CD4-positive, CD25-positive, alpha-beta regulatory T cell (primary cell): ENCODE results near the gene OLA1. TPM values are rescaled to one million over a fixed set of nuclear protein-coding genes. Genes with fewer than 3 reads are reported as not detected.

Source experiments
- ATAC-seq, 2 donors: fragments of 150-1000 bp; cut with Tn5 transposase; one replicate each; pipeline ENCODE4 v1.10.0; 2021; ENCODE audit warnings: low read depth in 2 of 2, moderate number of reproducible peaks in 2 of 2, moderate library complexity in 1 of 2
- DNase-seq, 3 donors: peaks; one replicate each; pipeline versions ENCODE4 v3.0.0 to v3.0.0-alpha.2; 2012 to 2022; ENCODE audit warnings: mixed read lengths in 1 of 3
- H3K27ac ChIP-seq: one replicate; pipeline ENCODE4 v1.7.0; 2013; ENCODE audit warnings: mild to moderate bottlenecking, low read length; ENCODE audit not compliant: insufficient read depth, poor library complexity, severe bottlenecking
- H3K27me3 ChIP-seq: one replicate; pipeline ENCODE4 v1.7.0; 2013; ENCODE audit warnings: low read length; ENCODE audit not compliant: control insufficient read depth, insufficient read depth
- H3K36me3 ChIP-seq: one replicate; pipeline ENCODE4 v1.7.0; 2013; ENCODE audit warnings: mild to moderate bottlenecking, low read length, moderate library complexity; ENCODE audit not compliant: control insufficient read depth, insufficient read depth
- H3K4me1 ChIP-seq: 2 replicates; pipeline ENCODE4 v1.7.0; 2013; ENCODE audit warnings: mild to moderate bottlenecking, low read length; ENCODE audit not compliant: insufficient read depth, control insufficient read depth, poor library complexity, severe bottlenecking
- H3K4me3 ChIP-seq: one replicate; pipeline ENCODE4 v1.7.0; 2013; ENCODE audit warnings: low read depth, mild to moderate bottlenecking, low read length, moderate library complexity
- H3K9me3 ChIP-seq, 2 experiments: 1 replicate in 1 of 2; 2 replicates in 1 of 2; pipeline ENCODE4 v1.7.0; 2013; ENCODE audit warnings: low read length in 2 of 2, mild to moderate bottlenecking in 1 of 2, moderate library complexity in 1 of 2; ENCODE audit not compliant: control insufficient read depth in 2 of 2
- H3K27ac Mint-ChIP-seq, 3 donors: one replicate each; pipeline ENCODE4 v1.8.0; 2020 to 2022; ENCODE audit warnings: mild to moderate bottlenecking in 3 of 3, mixed read lengths in 3 of 3, moderate library complexity in 2 of 3
- H3K27me3 Mint-ChIP-seq: one replicate; pipeline ENCODE4 v1.8.0; 2022; ENCODE audit warnings: mild to moderate bottlenecking, mixed read lengths
- H3K36me3 Mint-ChIP-seq: one replicate; pipeline ENCODE4 v1.8.0; 2020; ENCODE audit warnings: mixed read lengths
- H3K4me1 Mint-ChIP-seq, 4 donors: one replicate each; pipeline ENCODE4 v1.8.0; 2020 to 2022; ENCODE audit warnings: mixed read lengths in 4 of 4, mild to moderate bottlenecking in 1 of 4
- H3K4me3 Mint-ChIP-seq, 4 donors: one replicate each; pipeline ENCODE4 v1.8.0; 2020 to 2022; ENCODE audit warnings: mild to moderate bottlenecking in 4 of 4, mixed read lengths in 4 of 4, moderate library complexity in 3 of 4
- H3K9me3 Mint-ChIP-seq, 7 donors: one replicate each; pipeline ENCODE4 v1.8.0; 2020 to 2022; ENCODE audit warnings: mixed read lengths in 7 of 7, mild to moderate bottlenecking in 3 of 7, moderate library complexity in 2 of 7
- polyA plus RNA-seq, 4 donors: library from polyadenylated mRNA; unstranded; fragments of 300-500 nt; fragmentation: Illumina TruSeq; gene quantifications; one replicate each; pipeline ENCODE4 v1.2.3, GENCODE V29; 2021
- total RNA-seq: library from RNA; stranded (reverse); gene quantifications from one replicate; pipeline ENCODE4 v1.2.3, GENCODE V29; 2022

OLA1 gene
- total and polyA plus RNA-seq, 5 donors from 2014 or later = 36.9 to 77.4 (median 59.9) TPM

DNA sequence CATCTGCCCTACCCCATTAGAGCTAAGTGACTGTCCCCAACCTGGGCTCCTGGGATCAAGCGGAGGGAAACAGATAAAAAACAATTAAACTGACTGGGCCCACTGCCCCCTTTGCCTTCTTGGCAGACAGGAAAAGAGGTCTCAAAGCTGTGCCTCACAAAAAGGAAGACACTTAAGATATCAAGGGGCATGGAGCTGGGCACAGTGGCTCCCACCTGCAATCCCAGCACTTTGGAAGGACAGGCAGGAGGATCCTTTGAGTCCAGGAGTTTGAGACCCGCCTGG is 208.0 kb downstream of the OLA1 start:
- DNase-seq (no peak), ATAC-seq (no peak)
- Histone ChIP-seq H3K27me3 (no peaks in the 10 kb centered on the region), H3K4me1 (peaks cover 17% of the 10 kb centered on the region), H3K9me3 (no peaks in the 10 kb centered on the region), H3K4me3 (no peak overlapping the region), H3K36me3 (no peaks in the 10 kb centered on the region), H3K27ac (no peak overlapping the region)
- Mint-ChIP-seq H3K9me3 (no peaks in the 10 kb centered on the region), H3K36me3 (no peaks in the 10 kb centered on the region), H3K4me3 (peak overlapping the region in 1 of 4 donors; percentile 78), H3K27ac (peak overlapping the region in 2 of 3 donors; percentile 91 to 95), H3K27me3 (peaks cover 11% of the 10 kb centered on the region), H3K4me1 (peaks cover 7 to 20% (median 11%) of the 10 kb centered on the region in 4 donors)

DNA sequence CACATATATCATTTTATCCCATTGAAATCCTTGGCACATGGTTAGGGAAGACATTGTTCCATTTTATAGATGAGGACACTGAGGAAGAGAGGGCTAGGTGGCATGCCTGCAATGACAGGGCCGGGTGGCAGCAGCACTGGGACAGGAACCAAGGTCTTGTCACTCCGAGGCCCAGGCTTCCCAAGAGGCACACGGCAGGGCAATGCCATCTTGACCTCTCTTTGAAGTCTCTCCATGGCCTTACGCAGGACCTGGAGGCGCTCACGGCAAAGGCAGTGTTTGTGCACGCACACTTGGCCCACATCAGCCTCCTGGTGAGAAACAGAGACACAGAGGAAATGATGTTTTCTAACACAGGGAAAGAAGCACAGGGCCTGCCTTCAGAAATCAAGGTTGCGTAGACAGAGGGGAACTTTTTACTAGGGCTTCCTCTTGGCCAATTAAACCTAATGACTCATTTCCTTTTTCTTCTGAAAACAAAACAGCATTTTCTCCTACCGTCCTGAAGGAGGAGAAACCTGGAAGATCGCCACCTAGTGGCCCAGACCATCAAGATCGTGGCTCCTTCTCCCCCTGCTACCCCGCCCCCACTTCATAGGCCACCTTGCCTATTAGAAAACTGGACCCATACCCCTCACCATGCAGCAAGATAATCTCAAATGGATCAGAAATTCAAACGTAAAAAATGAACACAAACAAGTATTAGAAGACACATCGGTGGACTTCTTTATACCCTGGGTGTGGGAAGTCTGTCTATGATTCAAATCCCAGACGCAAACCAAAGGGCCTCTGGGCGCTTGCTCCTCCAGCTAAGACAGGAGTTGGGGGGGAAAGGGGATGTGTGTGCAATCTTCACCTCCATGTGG is 208.5 kb downstream of the OLA1 start:
- Histone ChIP-seq H3K27ac (peak overlapping the region; percentile 77), H3K36me3 (no peaks in the 10 kb centered on the region), H3K9me3 (no peaks in the 10 kb centered on the region), H3K4me3 (peak overlapping the region; percentile 62), H3K27me3 (peaks cover 2% of the 10 kb centered on the region), H3K4me1 (peaks cover 17% of the 10 kb centered on the region)
- DNase-seq (peak; percentile 55 to 93 (median 74)), ATAC-seq (peak; percentile 93 to 96)
- peaks cover 8% of the 10 kb centered on the region for H3K27me3 Mint-ChIP-seq
- H3K27ac Mint-ChIP-seq = peak overlapping the region; percentile 91 to 96 (median 95)
- peaks cover 0 to under 1% (median 0%) of the 10 kb centered on the region in 7 donors for H3K9me3 Mint-ChIP-seq
- H3K4me1 Mint-ChIP-seq = peaks cover 7 to 20% (median 11%) of the 10 kb centered on the region in 4 donors
- H3K4me3 Mint-ChIP-seq = peak overlapping the region in 3 of 4 donors; percentile 1 to 82 (median 78)
- H3K36me3 Mint-ChIP-seq = no peaks in the 10 kb centered on the region

DNA sequence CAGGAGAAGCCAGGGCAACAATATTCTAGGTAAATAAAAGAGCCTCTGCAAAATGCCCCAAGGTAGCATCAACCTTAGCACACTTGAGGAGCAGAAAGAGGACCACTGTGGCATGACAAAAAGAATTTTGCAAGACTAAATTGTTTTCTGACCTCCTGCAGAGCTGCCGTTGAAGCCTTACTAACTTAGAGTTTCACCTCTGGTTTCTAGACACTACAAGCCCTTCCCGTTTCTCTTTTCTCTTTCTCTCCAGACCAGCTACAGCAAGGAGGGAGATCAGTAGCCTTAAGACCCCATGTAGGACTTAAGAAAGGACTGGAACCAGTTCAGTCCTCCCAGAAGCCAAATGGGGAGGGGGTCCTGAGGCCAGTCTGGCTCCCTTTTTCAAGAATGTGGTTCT is 209.9 kb downstream of the OLA1 start:
- H3K9me3 Mint-ChIP-seq = peaks cover 0 to 1% (median 0%) of the 10 kb centered on the region in 7 donors
- H3K4me1 Mint-ChIP-seq = peaks cover 7 to 18% (median 11%) of the 10 kb centered on the region in 4 donors
- ATAC-seq (no peak), DNase-seq (no peak)
- no peak overlapping the region for H3K4me3 ChIP-seq
- H3K36me3 ChIP-seq = no peaks in the 10 kb centered on the region
- H3K27ac Mint-ChIP-seq = peak overlapping the region; percentile 35 to 95 (median 91)
- H3K4me1 ChIP-seq = peaks cover 12% of the 10 kb centered on the region
- no peaks in the 10 kb centered on the region for H3K36me3 Mint-ChIP-seq
- no peaks in the 10 kb centered on the region for H3K9me3 ChIP-seq
- peak overlapping the region in 1 of 4 donors; percentile 22 for H3K4me3 Mint-ChIP-seq
- no peak overlapping the region for H3K27ac ChIP-seq
- H3K27me3 ChIP-seq = peaks cover 4% of the 10 kb centered on the region
- H3K27me3 Mint-ChIP-seq = peaks cover 6% of the 10 kb centered on the region

DNA sequence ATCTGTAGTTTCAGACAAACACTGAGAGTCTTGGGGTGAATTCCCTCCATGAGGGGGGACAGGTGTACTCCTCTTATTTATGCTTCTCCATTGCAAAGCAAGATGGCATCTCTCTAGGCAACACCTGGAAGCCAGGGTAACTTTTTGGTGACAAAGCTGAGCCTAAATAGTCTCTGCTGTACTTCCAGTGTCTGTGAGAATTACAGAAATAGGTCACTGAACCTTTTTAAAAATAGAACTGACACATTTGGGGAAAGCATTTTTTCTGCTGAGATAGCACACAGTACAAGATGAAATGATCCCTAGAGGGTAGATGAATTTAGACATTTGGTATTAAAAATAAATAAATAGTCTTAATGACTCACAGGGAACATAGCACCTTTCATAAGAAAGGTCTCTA is 211.5 kb downstream of the OLA1 start:
- H3K4me3 Mint-ChIP-seq = no peak overlapping the region
- Histone ChIP-seq H3K4me3 (no peak overlapping the region), H3K27ac (no peak overlapping the region), H3K36me3 (no peaks in the 10 kb centered on the region), H3K4me1 (peaks cover 12% of the 10 kb centered on the region), H3K9me3 (no peaks in the 10 kb centered on the region), H3K27me3 (peaks cover 4% of the 10 kb centered on the region)
- peaks cover 6% of the 10 kb centered on the region for H3K27me3 Mint-ChIP-seq
- H3K27ac Mint-ChIP-seq = no peak overlapping the region
- H3K4me1 Mint-ChIP-seq = peaks cover 7 to 18% (median 11%) of the 10 kb centered on the region in 4 donors
- H3K9me3 Mint-ChIP-seq = peaks cover 0 to 1% (median 0%) of the 10 kb centered on the region in 7 donors
- no peak for DNase-seq
- ATAC-seq = no peak
- no peaks in the 10 kb centered on the region for H3K36me3 Mint-ChIP-seq

DNA sequence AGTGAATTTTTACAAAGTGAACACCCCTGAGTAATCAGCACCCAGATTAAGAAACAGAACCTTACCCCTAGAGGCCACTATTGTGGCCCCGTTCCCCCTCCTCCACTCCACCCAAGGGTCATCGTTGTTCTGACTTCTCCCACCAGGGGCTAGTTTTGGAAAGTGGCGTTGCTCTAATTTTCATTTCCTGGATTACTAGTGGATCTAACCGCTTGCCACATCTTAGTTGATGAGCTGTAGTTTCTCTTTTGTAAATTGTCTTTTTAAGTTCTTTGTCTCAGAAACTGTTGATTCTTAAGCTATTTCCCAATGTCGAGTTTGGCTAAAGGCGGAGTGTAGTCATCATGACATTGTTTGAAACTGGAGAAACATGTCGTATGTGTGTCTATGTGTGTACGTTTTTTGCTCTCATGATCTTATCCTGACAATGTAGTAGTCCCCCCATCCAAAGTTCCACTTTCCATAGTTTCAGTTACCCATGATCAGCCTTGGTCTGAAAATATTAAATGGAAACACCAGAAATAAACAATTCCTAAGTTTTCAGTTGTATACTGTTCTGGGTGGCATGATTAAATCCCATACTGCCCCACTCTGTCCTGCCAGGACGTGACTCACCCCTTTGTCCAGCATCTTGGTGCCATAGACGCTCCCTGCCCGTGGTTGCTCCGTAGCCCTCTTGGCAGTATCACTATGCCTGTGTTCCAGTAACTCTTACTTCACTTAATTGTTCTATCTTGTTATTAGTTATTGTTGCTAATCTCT is 212.2 kb downstream of the OLA1 start:
- Histone ChIP-seq H3K4me3 (no peak overlapping the region), H3K27me3 (peaks cover 4% of the 10 kb centered on the region), H3K27ac (no peak overlapping the region), H3K4me1 (peaks cover 12% of the 10 kb centered on the region), H3K36me3 (no peaks in the 10 kb centered on the region), H3K9me3 (no peaks in the 10 kb centered on the region)
- Mint-ChIP-seq H3K27ac (no peak overlapping the region), H3K4me1 (peaks cover 7 to 18% (median 11%) of the 10 kb centered on the region in 4 donors), H3K36me3 (no peaks in the 10 kb centered on the region), H3K27me3 (peaks cover 6% of the 10 kb centered on the region), H3K4me3 (no peak overlapping the region), H3K9me3 (peaks cover 0 to 1% (median 0%) of the 10 kb centered on the region in 7 donors)
- no peak for DNase-seq
- ATAC-seq = no peak

DNA sequence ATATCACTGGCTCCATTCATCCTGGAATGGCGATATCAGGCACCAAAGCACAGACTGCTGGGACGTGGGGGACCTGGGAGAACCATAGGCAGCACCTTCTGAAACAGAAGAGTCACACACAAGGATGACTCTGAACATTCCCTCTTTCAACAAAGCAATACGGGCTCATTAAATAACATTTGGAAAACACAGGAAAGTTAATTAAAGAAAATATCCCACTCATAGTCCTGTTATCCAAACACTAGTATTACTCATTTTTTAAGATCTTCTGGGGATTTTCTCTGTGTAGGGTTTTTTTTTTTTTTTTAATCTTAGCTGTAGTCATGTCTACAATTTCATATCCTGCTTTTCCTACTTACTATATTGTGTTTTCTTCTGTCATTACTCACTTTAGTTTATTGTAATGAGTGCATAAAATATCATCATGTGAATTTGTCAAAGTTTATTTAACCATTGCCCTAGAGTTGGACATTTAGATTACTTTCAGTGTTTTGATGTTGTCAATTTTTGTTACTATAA is 213.2 kb downstream of the OLA1 start:
- H3K9me3 Mint-ChIP-seq = peaks cover 0 to 1% (median 0%) of the 10 kb centered on the region in 7 donors
- H3K27me3 Mint-ChIP-seq = peaks cover 6% of the 10 kb centered on the region

DNA sequence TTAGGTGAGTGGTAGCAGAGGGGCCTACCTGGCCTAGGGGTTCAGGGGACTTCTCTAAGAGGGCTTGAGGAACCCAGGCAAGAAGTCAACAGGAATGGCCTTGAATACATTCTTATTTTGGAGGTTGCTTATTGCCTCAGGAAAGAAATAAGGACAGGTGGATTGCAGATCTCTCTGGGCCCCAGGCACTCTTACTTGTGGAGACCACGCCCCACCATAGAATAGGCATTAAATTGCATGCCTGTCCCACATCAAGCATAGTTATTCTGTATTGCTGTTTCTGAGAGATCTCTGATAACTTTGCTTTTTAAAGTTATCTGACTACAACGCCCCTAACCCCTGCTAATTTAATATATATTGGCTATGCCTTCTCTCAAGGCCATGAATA is 215.2 kb downstream of the OLA1 start:
- no peaks in the 10 kb centered on the region for H3K4me1 ChIP-seq
- peaks cover 4% of the 10 kb centered on the region for H3K27me3 ChIP-seq
- H3K9me3 ChIP-seq = no peaks in the 10 kb centered on the region
- Mint-ChIP-seq H3K27ac (no peak overlapping the region), H3K4me3 (no peak overlapping the region), H3K9me3 (peaks cover 0 to 1% (median 0%) of the 10 kb centered on the region in 7 donors), H3K27me3 (no peaks in the 10 kb centered on the region), H3K36me3 (no peaks in the 10 kb centered on the region), H3K4me1 (peaks cover 0 to 3% (median 0%) of the 10 kb centered on the region in 4 donors)
- no peak overlapping the region for H3K27ac ChIP-seq
- H3K36me3 ChIP-seq = no peaks in the 10 kb centered on the region
- DNase-seq = no peak
- no peak overlapping the region for H3K4me3 ChIP-seq
- ATAC-seq = no peak

More for the DNA sequence above, 213.2 kb downstream of the OLA1 start:
- no peaks in the 10 kb centered on the region for H3K36me3 Mint-ChIP-seq
- H3K9me3 ChIP-seq = no peaks in the 10 kb centered on the region
- H3K4me3 Mint-ChIP-seq = no peak overlapping the region
- no peak overlapping the region for H3K4me3 ChIP-seq
- ATAC-seq = no peak
- no peak overlapping the region for H3K27ac ChIP-seq
- no peaks in the 10 kb centered on the region for H3K36me3 ChIP-seq
- DNase-seq = no peak
- H3K27ac Mint-ChIP-seq = peak overlapping the region in 1 of 3 donors; percentile 6
- peaks cover 7 to 18% (median 11%) of the 10 kb centered on the region in 4 donors for H3K4me1 Mint-ChIP-seq
- peaks cover 4% of the 10 kb centered on the region for H3K27me3 ChIP-seq
- peaks cover 10% of the 10 kb centered on the region for H3K4me1 ChIP-seq
